Measurements from ENCODE around the gene ARRDC5.
A peak's percentile ranks its signal among the peaks of the same experiment; 100 is the strongest.
"Not testable (repeated sequence)": the region's sequence is repeated elsewhere in the genome, so short reads cannot be mapped to it uniquely, and the experiment has no call there.

ARRDC5 gene

GRCh38 chr19:4868286-4868834 is 34.3 kb downstream of the ARRDC5 start:
- DNase-seq (ENCODE audit: low spot score), result no peak

- peak; percentile 90 for DNase-seq (ENCODE audit: low spot score)
Measured at GRCh38 chr19:4867534-4868285, 35.0 kb downstream of the ARRDC5 start, which contains the start of gene PLIN3. Gene PLIN3 (minus strand): TSS chr19:4867667. CDS start chr19:4861394, 6,273 bp downstream.

GRCh38 chr19:4866595-4867424 is 35.9 kb downstream of the ARRDC5 start:
- peak; percentile 20 for DNase-seq (ENCODE audit: low spot score)

DNA sequence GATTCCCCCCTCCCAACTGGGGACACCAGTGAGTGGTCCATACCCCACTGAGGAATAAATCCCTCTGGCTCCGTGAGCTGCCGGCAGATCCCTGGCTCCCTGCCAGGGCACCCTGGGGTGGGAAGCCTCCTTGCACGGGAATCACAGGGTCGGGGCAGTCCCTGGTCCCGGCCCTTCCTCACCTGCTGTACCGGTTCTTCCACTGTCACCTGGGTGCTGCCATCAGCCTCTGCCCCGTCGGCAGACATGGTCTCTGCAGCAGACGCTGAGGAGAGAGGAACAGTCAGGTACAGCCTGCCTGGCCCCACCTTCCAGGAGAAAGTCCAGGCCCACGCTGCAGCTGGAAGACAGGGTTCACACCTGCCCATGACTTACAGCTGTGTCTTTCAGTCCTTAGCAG is 41.5 kb downstream of the ARRDC5 start:
- DNase-seq (ENCODE audit: low spot score), result no peak

DNA sequence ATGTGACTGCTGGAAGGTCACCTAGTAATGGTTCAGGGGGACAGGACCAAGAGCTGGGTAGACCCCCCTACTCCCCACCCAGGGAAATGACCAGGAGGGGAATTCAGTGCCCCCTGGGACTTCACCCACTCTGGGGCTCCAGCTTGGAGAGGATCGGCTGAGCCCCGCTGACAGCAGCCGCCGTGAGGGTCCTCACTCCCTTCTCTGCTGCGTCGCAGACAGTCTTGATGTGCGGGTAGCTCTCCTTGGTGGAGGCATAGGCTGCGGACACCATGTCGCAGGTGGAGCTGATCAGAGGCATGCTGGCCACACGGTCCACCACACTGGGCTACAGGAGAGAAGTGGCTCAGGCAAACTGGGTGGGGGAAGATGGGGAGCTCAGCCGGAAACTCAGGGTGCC is 43.0 kb downstream of the ARRDC5 start:
- DNase-seq (ENCODE audit: low spot score), result no peak

- DNase-seq (ENCODE audit: low spot score), result not testable (repeated sequence)
Measured at GRCh38 chr19:4856468-4856867, 46.2 kb downstream of the ARRDC5 start.

GRCh38 chr19:4853506-4853905 is 49.2 kb downstream of the ARRDC5 start:
- DNase-seq (ENCODE audit: low spot score), result not testable (repeated sequence)

DNA sequence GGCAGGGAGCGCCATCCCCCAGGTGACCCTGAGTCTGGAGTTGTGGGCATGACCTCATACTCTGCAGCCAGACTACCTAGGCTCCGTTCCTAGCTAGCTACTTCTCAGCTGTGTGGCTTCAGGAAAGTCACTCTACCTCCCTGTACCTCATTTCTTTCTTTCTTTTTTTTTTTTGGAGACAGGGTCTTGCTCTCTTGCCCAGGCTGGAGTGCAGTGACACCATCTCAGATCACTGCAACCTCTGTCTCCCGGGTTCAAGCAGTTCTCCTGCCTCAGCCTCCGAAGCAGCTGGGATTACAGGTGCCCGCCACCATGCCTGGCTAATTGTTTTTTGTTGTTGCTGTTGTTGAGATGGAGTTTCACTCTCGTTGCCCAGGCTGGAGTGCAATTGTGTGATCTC is 50.2 kb downstream of the ARRDC5 start:
- DNase-seq (ENCODE audit: low spot score), result no peak

GRCh38 chr19:4851551-4852290 is 51.0 kb downstream of the ARRDC5 start:
- DNase-seq (ENCODE audit: low spot score), result no peak

GRCh38 chr19:4849019-4849418 is 53.7 kb downstream of the ARRDC5 start:
- DNase-seq (ENCODE audit: low spot score), result no peak

DNA sequence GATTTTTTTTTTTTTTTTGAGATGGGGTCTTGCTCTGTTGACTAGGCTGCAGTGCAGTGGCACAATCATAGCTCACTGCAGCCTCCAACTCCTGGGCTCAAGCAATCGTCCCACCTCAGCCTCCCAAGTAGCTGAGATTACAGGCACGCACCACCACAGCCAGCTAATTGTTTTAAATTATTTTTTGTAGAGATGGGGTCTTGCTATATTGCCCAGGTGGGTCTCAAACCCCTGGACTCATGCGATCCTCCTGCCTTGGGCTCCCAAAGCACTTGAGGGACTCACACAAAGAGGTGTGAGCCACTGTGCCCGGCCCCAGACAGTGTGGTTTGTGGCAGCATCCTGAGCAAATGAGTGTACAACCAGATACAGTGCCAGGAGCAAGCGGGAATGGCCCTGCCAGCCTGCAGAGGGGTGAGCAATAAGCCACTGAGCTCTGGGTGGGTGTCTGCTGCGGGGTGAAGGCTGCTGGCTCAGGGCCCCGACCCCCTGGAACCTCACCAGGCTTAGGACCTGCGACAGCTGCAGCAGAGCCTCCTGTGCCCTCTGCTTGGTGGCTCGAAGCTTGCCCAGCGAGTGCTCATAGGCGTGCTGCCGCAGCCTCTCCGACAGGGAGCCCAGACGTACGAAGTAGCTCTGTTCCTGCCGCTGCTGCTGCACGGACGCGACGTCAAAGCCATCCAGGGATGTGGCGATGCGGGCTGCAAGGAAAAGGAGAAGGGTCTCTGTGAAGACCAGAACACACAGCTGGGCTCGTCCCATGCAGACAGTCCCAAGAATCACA is 55.3 kb downstream of the ARRDC5 start:
- no peak for DNase-seq (ENCODE audit: low spot score)

DNA sequence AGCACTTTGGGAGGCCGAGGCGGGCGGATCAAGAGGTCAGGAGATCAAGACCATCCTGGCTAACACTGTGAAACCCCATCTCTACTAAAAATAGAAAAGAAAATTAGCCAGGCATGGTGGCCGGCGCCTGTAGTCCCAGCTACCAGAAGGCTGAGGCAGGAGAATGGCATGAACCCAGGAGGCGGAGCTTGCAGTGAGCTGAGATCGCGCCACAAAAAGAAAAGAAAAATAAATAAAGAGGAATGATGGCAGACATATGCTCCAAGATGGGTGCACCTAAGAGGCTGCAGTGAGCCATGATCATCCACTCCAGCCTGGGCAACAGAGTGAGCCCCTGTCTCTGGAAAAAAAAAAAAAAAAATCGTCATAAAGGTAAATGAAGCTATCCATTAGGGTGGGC is 56.7 kb downstream of the ARRDC5 start:
- DNase-seq (ENCODE audit: low spot score), result not testable (repeated sequence)

DNA sequence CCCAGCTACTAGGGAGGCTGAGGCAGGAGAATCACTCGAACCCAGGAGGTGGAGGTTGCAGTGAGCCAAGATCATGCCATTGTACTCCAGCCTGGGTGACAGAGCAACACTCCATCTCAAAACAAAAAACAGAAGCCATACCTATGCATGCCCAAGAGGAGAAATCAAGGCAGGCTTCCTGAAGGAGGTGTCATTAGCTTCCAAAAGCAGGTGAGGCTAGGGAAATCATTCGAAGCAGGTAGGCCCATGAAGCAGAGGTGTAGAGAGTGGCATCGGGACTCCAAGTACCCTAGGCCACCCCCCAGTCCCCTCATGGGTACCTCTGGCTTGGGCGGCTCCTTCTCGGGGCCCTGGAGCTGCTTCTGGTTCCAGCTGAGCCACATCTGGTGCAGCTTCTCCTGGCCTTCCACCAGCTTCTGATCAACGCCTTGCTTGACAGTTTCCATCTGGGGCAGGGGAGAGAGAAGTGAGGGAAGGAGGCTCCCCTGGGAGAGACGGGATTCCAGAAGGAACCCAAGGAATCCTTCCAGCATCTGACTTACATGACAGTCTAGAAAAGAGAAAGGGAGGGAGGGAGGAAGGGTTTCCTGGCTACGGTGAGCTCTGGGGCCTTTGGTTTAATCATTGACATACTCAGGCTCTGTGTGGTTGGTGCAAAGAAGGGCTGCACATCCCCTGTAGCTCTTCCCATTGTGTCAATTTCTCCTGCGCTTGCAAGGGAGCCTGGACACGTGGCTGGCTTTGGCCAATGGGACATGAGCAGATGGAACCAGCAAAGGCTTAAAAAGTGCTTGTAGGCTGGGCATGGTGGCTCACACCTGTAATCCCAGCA is 58.1 kb downstream of the ARRDC5 start:
- no peak for DNase-seq (ENCODE audit: low spot score)

GRCh38 chr19:4843647-4843965 is 59.1 kb downstream of the ARRDC5 start:
- no peak for DNase-seq (ENCODE audit: low spot score)

Data from kidney capillary endothelial cell (primary cell).